ENCODE data around the gene SLC17A1. TPM values are rescaled to one million over a fixed set of nuclear protein-coding genes. Genes with fewer than 3 reads are reported as not detected.

The SLC17A1 gene
- total RNA-seq, 1 donor from 2014 or later, result not detected

DNA sequence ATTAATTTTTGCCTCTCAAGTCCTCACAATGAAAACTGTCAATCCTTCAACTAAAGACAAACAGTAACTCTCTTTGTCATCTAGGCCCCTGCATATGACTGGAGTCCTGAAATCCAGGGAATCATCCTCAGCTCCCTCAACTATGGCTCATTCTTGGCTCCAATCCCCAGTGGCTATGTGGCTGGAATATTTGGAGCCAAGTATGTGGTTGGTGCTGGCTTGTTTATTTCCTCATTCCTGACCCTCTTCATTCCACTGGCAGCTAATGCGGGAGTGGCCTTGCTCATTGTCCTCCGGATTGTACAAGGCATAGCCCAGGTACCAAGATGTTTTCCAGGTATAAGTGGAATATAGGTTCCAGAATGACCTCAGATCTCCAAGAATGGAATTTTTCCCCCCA lies 61.9 kb downstream of the SLC17A1 start:
- H3K27me3 ChIP-seq (ENCODE audit: control insufficient read depth, insufficient read depth, low read length), result no peaks in the 10 kb centered on the region
- FAIRE-seq, result peak; percentile 28

DNA sequence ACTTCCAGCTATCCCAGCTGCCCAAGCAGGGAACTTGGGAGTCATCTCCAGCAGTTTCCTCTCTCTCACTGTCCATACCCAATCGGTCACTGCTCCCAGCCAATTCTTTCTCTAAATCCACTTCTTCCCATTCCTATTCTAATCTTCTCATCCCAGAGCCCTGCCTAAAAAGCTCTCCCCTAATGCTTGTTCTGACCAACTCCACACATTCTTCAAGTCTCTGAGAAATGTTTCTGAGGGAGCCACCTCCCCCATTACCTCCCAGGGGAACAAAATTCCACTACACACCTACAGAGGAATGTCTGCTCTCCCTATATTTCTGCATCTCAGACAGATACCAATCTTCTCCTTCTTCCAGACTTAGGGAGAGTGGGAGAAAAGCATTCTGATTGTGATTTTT lies 63.3 kb downstream of the SLC17A1 start:
- TF ChIP-seq, protein P1, sequence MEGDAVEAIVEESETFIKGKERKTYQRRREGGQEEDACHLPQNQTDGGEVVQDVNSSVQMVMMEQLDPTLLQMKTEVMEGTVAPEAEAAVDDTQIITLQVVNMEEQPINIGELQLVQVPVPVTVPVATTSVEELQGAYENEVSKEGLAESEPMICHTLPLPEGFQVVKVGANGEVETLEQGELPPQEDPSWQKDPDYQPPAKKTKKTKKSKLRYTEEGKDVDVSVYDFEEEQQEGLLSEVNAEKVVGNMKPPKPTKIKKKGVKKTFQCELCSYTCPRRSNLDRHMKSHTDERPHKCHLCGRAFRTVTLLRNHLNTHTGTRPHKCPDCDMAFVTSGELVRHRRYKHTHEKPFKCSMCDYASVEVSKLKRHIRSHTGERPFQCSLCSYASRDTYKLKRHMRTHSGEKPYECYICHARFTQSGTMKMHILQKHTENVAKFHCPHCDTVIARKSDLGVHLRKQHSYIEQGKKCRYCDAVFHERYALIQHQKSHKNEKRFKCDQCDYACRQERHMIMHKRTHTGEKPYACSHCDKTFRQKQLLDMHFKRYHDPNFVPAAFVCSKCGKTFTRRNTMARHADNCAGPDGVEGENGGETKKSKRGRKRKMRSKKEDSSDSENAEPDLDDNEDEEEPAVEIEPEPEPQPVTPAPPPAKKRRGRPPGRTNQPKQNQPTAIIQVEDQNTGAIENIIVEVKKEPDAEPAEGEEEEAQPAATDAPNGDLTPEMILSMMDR (IDR thresholded peaks at IDR 0.05; ENCODE audit: insufficient read depth, low read length, severe bottlenecking), result no peak
- H3K36me3 ChIP-seq (ENCODE audit: control insufficient read depth, insufficient read depth, low read length), result no peaks in the 10 kb centered on the region
- H3K4me3 ChIP-seq (ENCODE audit: low read depth, low read length), result no peak overlapping the region
- no peaks in the 10 kb centered on the region for H3K27me3 ChIP-seq (ENCODE audit: control insufficient read depth, insufficient read depth, low read length)
- FAIRE-seq (no peak), DNase-seq (ENCODE audit: low read depth) (no peak)

More for the DNA sequence above, 61.9 kb downstream of the SLC17A1 start:
- H3K4me3 ChIP-seq (ENCODE audit: low read depth, low read length), result no peak overlapping the region
- TF ChIP-seq, protein P1 (IDR thresholded peaks at IDR 0.05; ENCODE audit: insufficient read depth, low read length, severe bottlenecking), result no peak
- peak; percentile 39 for DNase-seq (ENCODE audit: low read depth)
- H3K36me3 ChIP-seq (ENCODE audit: control insufficient read depth, insufficient read depth, low read length), result no peaks in the 10 kb centered on the region

DNA sequence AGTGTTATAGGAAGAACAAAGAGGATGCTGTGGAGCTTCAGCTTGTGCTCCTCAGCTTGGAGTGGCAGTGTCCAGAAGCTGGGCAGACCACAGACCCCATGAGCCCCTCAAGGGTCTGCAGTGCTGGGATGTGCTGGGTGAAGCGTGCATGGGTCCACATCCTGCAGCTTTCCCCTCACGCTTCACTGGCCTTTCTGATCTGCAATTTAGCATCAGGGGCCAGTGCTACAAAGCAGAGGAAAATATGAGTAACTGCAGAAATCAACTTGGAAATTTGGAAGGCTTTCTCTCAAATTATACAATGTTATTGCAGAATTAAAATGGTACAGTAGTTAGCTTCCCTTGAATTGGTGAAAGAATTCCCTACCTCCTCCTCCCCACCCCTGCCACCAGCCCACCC lies 67.2 kb downstream of the SLC17A1 start:
- Histone ChIP-seq H3K36me3 (ENCODE audit: control insufficient read depth, insufficient read depth, low read length) (no peaks in the 10 kb centered on the region), H3K4me3 (ENCODE audit: low read depth, low read length) (no peak overlapping the region), H3K27me3 (ENCODE audit: control insufficient read depth, insufficient read depth, low read length) (no peaks in the 10 kb centered on the region)
- TF ChIP-seq, protein P1 (IDR thresholded peaks at IDR 0.05; ENCODE audit: insufficient read depth, low read length, severe bottlenecking), result no peak
- DNase-seq (ENCODE audit: low read depth) (no peak), FAIRE-seq (no peak)

DNA sequence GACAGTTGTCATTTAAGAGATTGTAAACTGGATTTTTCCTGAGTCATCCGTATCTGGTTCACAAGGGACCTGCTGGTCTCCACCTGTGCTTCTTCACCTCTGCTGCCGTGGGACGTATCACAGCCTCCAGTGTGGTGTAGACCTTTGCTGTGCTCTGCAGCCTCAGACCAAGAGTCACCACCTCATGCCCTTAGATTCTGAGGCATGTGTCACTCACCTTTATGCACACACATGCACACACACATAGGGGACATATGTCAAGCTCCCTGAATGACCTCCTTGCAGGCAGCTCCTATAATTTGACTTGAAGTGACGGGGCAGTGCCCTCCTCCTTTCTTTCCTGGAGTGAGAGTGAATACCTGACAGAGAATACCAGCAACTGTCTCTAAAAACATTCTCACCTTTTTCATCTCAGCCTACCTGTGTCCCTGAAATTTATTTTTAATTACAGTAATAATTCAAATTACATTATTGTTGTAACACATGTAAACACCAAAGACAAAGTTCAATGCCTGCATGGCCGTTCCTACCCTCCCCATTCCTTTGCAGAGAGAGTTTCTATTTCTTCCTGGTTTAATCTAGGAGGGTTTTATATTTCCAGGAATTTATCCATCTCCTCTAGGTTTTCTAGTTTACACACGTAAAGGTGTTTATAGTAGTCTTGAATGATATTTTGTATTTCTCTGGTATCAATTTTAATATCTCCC lies 73.8 kb downstream of the SLC17A1 start:
- Histone ChIP-seq H3K36me3 (ENCODE audit: control insufficient read depth, insufficient read depth, low read length) (no peaks in the 10 kb centered on the region), H3K4me3 (ENCODE audit: low read depth, low read length) (no peak overlapping the region), H3K27me3 (ENCODE audit: control insufficient read depth, insufficient read depth, low read length) (peaks cover 5% of the 10 kb centered on the region)
- DNase-seq (ENCODE audit: low read depth) (no peak), FAIRE-seq (no peak)
- TF ChIP-seq, protein P1 (IDR thresholded peaks at IDR 0.05; ENCODE audit: insufficient read depth, low read length, severe bottlenecking), result no peak

GRCh38 chr6:25756382-25757363 lies 75.2 kb downstream of the SLC17A1 start:
- Histone ChIP-seq H3K4me3 (ENCODE audit: low read depth, low read length) (no peak overlapping the region), H3K27me3 (ENCODE audit: control insufficient read depth, insufficient read depth, low read length) (peaks cover 5% of the 10 kb centered on the region), H3K36me3 (ENCODE audit: control insufficient read depth, insufficient read depth, low read length) (no peaks in the 10 kb centered on the region)
- DNase-seq (ENCODE audit: low read depth) (no peak), FAIRE-seq (no peak)
- TF ChIP-seq, protein P1 (IDR thresholded peaks at IDR 0.05; ENCODE audit: insufficient read depth, low read length, severe bottlenecking), result no peak

All from bronchial epithelial cell (primary cell).